Middle frontal gyrus (tissue), 1 donor: Measurements from ENCODE around the gene NR2C1.
"Not testable (repeated sequence)": the region's sequence is repeated elsewhere in the genome, so short reads cannot be mapped to it uniquely, and the experiment has no call there.

Experiments
- DNase-seq: peaks from one replicate; pipeline ENCODE4 v3.0.0-alpha.2; 2015; ENCODE audit warnings: low spot score; ENCODE audit errors: extremely low spot score

NR2C1 gene

DNA sequence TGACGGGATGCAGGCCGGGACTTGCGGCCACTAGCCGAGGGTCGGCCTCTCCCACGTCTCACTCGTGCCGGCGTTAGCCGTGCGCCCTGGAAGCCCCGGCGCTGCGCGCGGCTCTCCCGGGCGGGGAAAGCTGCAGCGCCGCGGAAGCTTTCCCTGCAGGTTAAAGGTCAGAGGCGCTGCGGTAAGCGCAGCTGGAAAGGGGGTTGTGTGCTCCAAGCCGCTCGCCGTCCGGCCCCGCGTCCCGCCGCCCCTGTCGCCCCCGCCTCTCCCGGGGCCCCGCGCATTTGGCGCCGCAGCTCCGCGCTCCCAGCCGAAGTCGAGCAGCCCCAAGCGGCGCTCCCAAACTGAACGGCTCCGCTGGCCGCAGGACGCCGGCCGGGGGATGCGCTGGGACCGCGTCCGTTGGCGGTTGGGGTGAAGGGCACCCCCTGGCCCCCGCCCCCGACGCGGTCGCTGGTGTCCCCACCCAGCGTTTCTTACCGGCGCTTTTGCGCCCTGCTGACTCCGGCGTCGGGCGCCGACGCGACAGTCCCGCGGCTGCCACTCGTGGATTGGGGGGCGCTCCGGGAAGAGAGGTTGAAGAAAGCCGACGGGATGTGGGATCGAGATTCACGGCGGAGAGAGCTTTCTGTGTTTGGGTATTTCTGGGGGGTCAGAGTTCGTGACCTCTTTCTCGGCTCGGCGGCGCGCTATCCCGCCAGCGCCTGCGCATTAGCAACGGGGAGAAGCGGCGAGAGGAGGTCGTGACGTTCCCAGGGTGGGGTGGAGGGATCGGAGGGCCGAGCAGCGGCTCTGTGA, at the start of gene NR2C1:
TSS of gene NR2C1 (minus strand) at position 719 of the 798 bp plus-strand sequence. CDS start 6,234 bp downstream, outside the sequence.
- peak; percentile 92 for DNase-seq

DNA sequence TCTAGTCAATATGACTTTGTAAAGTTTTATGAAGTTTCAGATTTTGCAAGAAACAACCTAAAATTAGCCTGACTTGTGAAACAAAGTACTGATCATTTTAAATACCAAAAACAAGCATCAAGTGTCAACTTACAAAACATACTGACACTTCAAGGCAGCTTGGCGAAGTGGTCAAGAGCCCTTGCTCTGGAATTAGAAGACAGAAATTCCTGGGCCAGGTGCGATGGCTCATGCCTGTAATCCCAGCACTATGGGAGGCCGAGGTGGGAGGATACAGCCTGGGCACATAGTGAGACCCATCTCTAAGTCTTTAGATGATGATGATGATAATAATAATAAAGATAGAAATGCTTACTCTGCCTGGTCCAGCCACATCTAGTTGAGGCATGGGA, 45.4 kb upstream of the NR2C1 start:
- no peak for DNase-seq

DNA sequence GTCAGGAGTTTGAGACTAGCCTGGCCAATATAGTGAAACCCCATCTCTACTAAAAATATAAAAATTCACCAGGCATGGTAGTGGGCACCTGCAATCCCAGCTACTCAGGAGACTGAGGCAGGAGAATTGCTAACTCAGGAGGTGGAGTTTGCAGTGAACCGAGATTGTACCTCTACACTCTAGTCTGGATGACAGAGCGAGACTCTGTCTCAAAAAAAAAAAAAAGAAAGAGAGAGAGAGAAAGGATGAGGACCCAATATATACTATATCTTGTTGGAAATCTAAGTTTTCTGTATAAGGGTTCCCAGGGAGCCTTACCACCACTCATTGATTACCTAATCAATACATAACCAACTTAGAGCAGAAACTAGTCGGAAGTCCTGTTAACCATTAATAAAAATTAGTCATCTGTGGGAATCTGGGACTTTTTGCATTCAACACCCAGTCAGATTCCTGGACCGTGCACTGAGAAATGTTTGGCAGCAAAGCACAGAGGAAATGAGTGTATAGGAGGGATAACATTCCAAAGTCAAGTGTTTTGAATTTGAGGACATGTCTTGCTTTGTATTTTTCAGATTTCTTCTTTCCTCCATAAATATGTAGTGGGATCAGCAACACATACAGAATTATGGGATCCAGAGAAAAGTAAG, 44.8 kb upstream of the NR2C1 start:
- no peak for DNase-seq

DNA sequence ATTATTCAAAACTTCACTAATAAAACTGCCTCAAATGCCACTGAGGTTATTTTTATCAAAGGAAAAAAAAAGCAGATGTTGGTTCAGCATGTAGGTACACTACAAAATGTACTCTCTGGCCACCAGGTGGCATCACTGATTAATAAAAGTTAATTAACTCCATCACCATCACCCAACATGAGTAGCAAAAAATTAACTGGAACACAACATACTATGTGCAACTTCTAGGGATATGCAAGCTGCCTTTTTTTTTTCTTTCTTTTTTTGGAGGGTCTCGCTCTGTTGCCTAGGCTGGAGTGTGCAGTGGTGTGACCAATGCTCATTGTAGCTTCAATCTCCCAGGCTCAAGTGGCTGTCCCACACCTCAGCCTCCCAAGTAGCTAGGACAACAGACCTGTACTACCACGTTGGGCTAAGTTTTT, 43.8 kb upstream of the NR2C1 start:
- peak; percentile 66 for DNase-seq

DNA sequence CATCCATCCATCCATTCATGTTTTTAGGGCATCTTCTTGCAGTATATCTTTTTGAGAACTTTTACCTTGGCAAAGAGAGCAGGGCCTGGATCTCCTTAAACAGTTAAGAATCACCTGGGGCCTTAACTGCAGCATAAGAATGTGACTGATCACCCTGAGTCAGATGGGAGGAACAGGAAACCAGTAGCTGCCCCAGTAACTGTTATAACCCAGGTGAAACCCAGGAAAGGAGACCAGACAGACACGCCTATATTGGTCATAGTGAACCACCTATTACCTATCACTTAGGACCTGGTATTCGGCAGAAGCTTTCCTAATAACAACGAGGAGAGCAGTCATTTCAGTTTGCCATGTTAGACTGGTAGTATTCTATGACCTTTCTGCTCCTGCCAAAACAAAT, 43.4 kb upstream of the NR2C1 start:
- no peak for DNase-seq

DNA sequence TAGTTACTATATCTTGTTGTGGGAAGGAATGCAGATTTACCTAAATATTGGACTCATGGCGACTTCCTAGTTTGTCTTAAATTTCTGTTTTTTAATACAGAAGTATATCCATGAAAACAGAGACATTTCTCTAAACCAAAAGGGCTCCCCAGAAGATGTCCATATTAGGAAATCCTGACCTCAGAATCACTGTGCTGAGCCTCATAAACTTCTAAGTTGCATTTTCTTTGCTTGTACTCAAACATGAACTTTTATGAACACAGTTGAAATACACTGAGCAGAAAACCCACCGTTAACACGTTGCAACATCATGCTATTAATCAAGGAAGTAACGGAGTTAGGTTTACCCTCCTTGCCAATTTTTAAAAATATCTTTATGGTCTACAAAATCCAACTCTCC, 42.9 kb upstream of the NR2C1 start:
- no peak for DNase-seq

DNA sequence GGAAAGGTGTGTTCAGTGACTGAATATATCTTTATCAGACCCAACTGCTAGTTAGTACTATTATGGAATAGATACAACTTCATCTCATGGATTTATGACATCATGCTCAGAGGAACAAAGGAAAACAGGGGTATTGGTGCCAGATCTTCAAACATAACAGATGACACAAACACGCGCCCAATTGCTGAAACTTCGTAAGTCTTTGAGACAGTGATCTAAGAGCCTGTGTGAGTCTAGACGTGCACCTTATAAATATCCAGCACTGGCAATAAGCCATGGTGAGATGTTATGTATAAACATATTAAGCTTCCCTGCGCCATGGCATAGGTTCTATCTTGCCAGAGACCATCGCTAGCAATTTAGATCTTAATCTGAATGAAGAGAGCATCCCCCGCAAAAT, 42.2 kb upstream of the NR2C1 start:
- no peak for DNase-seq

DNA sequence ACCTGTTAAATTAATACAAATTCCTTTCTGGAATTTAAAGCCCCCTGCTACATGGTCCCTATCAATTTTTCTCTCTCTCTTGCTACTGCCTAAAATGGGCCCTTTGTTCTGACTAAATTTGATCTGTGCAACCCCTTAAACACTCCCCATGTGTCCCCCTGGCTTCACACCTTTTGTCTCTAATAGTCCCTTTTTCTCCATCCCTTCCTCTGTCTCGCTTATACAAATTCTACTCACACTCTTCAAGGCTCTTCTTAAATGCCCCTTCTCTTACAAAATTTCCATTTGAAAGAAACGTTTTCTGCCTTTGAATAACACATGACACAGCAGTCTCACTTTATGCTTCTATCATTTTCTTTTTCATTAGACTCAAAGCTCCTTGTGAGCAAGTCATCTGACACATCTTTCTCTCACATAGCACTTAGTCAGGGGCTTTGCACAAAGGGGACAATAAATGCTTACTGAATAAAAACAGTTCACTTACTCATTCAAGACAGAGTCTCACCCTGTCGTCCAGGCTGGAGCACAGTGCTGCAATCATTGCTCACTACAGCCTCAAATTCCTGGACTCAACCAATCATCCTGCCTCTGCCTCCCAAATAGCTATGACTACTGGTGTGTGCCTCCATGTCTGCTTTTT, 41.5 kb upstream of the NR2C1 start:
- DNase-seq: no peak

DNA sequence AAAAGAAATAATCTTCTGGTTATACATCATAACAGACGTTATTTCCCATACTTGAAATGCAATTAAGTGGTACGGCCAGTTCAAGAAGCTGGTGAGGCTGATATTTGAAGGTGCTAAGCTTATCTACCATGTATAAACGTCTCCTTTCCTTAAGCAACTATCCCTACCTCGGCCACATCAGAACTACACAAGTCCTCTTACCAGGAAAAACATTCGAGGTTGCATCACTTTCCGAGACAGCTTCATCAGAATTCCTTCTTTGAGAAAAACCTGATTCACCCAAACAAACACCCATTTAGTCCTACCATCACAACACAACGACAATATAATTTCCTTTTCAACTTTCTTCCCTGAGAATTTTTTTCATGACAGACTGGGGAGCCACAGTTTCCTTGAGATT, 33.9 kb upstream of the NR2C1 start:
- no peak for DNase-seq

DNA sequence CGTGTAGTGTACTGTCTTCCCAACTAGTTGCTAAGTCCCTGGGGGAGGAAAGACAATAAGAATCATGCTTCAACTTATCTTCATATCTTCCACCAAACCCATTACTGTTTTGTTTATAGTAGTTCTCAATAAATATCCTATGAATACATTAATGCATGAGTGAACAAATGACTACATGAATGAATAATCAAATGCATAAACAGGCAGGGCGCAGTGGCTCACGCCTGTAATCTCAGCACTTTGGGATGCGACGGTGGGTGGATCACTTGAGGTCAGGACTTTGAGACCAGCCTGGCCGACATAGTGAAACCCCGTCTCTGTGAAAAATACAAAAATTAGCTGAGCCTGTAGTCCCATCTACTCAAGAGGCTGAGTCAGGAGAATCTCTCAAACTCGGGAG, 32.1 kb upstream of the NR2C1 start:
- no peak for DNase-seq

DNA sequence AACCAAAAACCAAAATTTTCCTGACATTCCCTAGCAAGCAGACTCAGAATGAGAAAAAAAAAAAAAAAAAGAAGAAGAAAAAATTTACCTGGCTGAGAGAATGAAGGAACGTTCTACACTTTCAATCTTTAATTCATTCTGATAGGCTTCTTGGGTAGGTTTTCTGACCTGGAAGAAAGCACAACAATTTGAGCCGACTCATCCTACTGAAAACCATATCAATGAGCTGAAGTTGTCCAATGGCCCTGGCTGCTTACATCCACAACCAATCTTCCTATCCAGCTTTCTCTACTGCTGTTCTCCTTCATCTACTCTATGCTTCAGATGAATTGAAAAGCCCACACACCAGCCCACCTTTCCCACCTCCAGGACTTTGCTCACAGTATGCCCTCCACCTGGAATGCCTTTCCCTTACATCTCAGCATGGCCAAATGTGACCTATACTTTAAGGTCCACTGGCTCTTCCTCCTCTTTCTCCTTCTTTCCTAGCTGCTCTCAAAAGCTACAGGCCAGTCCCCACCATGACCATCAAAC, 31.6 kb upstream of the NR2C1 start:
- DNase-seq: no peak

DNA sequence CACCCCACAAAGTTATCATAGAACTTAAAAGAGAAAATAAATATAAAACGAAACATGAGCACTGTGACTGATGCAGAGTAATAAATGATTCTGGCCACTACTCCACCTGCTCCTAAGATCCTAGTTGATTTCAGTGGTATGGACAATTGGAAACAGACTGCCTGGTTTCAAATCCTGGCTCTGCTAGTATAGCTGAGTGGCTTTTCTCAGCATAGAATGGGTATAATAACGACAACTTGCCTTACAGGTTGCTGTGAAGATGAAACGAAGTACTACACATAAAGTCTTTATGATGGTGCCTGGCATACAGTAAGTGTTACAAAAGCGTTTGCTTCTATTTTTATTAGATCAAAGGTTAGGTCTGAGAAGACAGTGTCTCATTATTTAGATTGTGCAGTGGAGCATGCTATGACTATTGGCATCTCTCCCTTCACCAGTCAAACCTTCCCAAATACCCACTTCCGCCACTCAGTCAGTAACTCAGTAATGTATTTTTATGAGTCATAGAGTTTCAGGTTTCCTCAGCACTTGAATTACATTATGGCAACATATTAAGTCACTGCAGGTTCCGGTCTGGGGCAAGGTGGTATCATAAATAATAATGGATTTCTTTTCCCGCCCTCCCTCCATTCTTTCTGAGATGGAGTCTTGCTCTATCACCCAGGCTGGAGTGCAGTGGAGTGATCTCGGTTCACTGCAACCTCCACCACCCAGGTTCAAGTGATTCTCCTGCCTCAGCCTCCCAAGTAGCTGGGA, 29.7 kb upstream of the NR2C1 start:
- DNase-seq: no peak

DNA sequence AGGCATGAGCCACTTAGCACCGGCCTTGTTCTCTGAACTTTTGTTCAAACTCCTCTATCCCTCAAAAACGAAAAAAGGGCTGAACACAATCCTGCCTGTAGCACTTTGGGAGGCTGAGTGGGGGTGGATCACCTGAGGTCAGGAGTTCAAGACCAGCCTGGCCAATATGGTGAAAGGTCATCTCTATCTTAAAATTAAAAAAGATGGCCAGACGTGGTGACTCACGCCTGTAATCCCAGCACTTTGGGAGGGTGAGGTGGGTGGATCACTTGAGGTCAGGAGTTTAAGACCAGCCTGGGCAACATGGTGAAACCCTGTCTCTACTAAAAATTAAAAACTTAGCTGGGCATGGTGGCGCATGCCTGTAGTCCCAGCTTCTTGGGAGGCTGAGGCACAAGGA, 28.5 kb upstream of the NR2C1 start:
- not testable (repeated sequence) for DNase-seq

DNA sequence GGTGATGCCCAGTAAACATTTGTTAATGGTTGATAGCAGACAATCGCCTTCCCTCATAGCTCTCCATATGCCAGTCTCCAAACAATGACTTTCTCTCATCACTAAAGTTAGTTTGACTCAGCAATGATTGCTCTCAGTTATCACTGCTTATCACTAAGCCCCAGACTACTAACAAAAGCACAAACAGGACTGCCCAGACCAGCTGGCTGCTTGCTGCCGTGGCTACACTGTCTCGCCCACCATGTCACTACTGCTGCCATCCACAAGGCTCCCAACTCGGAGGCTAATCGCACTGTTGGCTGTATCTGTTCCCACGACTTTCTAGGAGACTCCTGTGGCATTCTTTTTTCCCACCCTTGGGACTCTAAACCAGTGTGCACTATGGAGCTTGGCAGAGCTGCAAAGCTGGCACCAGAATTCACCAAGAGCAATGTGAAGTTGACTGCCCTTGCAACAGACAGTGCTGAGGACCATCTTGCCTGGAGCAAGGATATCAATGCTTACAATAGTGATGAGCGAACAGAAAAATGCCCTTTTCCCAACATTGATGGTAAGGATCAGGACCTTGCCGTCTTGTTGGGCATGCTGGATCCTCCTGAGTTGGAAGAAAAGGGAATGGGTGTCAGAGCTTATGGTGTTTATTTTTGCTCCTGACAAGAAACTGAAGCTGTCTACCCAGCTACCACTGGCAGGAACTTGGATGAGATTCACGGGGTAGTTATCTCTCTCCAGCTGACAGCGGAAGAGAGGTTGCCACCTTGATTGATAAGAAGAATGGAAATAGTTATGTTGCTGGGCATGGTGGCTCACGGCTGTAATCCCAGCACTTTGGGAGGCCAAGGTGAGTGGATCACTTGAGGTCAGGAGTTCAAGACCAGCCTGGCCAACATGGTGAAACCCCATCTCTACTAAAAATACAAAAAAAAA, 27.1 kb upstream of the NR2C1 start:
- DNase-seq: no peak

DNA sequence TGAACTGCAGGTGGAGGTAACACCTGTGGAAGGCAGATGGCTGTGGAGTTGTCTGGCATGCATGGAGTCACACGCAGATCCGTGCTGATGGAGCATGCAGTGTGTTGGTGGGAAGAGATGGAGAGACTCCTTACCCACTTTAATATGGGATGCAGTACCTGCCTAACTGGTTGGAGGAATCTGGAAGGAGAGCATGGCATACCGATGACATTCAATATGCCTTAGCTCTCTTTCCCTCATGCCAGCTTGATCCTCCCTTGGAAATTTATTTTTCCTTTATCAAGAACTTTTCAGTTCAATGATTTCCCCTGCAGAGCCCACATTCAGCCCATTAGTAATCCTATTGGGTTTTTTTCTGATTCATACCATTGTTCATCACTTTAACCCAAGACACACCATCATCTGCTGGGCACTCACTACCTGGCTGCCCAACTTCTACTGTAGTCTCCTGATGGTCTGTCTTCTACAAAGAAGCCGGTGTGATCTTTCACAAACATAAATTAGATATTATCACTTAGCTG, 25.9 kb upstream of the NR2C1 start:
- DNase-seq: no peak

DNA sequence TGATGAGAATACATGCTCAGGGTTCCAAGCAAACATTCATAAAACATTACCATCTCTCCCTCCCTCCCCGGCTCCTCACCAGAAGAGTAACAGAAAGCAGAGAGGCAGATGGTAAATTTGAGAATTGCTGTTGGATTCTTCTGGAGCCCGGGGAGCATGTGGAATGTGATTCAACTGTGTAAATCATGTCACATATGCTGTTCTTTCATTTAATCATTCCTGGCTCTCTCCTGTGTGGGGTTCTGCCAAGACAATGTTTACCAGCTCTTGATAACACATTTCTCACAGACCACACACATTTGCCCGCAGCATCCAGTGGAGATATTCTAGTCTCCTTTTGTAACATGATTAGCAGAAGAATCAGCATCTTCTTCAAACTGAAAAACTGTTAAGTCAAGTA, 23.4 kb upstream of the NR2C1 start:
- peak; percentile 24 for DNase-seq

DNA sequence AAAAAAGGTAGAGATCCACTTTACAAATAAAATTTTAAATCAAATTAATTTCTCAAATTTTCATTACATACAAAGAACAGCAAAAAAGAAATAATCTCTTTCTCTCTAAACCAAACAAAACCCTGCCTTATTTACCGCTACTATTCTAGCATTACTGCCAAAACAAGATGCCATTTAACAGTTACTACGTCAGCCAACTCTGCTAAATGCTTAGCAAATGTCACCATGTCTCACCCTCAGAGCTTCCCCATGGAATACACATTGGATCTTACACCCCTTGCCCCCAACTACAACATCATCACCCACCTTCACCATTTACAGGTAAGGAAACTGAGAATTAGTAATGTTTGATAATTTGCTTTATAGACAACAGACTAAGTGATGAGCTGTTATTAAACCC, 23.0 kb upstream of the NR2C1 start:
- DNase-seq: no peak

DNA sequence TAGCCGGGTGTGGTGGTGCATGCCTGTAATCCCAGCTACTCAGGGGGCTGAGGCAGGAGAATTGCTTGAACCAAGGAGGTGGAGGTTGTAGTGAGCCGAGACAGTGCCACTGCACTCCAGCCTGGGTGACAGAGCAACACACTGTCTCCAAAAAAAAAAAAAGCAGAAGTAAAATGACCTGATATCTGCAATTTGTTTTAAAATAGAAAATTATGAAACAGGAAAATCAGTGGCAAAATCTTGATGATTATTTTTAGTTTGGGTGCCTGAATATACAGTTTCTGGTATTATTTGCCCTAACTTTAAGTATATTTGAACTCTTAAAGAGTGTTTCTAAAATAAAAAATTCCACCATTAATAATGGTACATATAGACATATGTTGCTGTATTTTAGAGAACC, 22.4 kb upstream of the NR2C1 start:
- DNase-seq: not testable (repeated sequence)

DNA sequence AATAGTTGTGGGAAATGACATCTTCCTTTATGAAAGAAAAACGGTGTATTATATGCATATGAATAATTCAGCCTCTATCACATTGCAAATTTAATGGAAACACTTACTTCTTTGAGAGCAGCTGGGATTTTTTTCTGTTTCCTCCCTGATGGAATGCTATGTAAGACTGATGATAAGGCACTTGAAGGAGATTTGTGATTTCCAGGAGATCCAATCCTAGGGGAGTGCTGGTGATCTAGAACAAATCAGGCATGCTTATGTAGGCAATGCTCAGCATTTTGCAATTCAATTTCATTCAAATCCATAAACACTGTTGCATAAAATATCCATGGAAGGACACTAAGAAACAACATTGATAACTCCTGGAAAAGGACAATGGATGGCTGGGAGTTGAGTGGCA, 16.0 kb upstream of the NR2C1 start:
- no peak for DNase-seq

DNA sequence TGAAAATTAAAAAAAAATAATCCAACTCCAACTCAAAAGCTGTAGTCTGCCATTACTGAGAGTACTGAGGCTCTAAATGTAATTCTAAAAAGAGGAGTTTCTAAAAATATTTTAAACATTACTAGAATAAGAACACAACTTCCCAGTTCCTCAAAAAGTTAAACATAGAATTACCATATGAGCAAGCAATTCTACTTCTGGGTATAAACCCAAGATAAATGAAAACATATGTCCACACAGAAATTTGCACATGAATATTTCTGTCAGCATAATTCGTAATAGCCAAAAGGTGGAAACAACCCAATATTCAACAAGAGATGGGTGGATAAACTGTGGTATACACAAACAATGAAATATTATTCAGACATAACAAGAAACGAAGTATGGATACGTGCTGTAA, 15.0 kb upstream of the NR2C1 start:
- no peak for DNase-seq
